Stimulated activated CD8-positive, alpha-beta memory T cell treated with anti-CD3 and anti-CD28 coated beads, Interleukin-4, amount 100 ng/mL, for 48 hours (primary cell): ENCODE data around the gene DGKQ.
"Not testable (repeated sequence)": the region's sequence is repeated elsewhere in the genome, so short reads cannot be mapped to it uniquely, and the experiment has no call there.

Source experiments
- DNase-seq: peaks from one replicate; pipeline ENCODE4 v3.0.0-alpha.2; 2020

DGKQ gene

DNA sequence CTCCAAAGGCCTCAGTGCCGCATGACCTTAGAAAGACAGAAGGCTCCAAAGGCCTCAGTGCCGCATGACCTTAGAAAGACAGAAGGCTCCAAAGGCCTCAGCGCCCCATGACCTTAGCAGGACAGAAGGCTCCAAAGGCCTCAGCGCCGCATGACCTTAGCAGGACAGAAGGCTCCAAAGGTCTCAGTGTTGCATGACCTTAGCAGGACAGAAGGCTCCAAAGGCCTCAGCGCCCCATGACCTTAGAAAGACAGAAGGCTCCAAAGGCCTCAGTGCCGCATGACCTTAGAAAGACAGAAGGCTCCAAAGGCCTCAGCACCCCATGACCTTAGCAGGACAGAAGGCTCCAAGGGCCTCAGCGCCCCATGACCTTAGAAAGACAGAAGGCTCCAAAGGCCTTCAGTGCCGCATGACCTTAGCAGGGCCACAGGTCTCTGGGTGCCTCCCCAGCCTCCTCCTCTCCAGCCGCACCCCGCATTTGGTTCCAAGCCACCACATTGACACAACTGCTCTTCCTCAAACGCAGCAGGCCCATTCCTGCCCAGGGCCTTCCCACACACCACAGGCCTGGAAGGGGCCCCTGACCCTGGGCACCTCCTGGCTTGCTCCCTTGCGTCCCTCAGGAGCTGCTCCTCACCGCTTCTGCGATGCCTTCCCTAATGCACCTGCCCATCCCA lies 54.2 kb downstream of the DGKQ start:
- DNase-seq: not testable (repeated sequence)

DNA sequence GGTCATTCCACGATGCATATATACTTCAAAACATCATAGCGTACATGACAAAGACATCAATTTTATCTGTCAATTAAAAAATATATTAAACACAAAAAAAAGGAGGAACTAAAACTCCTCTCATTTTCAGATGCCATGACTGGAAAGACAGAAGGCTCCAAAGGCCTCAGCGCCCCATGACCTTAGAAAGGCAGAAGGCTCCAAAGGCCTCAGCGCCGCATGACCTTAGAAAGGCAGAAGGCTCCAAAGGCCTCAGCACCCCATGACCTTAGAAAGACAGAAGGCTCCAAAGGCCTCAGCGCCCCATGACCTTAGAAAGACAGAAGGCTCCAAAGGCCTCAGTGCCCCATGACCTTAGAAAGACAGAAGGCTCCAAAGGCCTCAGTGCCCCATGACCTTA lies 54.8 kb downstream of the DGKQ start:
- DNase-seq: not testable (repeated sequence)

DNA sequence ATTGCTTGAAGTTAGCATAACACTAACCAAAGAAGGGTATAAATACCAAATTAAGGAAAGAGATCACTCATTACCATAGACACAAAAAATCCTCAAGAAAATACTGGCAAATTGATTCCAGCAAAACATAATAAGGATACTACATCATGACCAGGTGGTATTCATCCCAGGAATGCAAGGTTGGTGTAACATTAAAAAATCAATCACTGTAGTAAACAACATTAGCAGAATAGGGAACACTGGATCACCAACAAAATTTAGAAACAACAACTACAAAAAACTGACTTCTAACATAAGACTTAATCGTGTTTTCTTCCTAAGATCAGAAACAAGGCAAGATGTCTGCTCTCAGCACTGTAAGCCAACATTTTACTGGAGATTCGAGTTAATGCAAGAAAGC lies 55.4 kb downstream of the DGKQ start:
- no peak for DNase-seq

DNA sequence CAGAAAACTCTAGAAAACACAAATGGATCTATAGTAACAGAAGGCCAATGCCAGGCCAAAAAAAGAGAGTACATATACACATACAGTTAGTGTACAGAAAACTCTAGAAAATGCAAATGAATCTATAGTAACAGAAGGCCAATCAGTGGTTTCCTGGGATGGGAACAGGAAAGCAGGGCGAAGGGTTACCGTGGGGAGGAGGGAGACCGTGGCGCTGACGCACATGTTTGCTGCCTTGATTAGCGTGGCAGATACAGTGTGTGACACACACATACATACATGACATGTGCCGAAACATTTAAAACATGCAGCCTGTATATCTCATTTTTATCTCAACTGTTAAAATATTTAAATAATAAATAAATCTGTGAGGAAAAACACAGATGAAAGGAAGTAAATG lies 55.9 kb downstream of the DGKQ start:
- DNase-seq: no peak

DNA sequence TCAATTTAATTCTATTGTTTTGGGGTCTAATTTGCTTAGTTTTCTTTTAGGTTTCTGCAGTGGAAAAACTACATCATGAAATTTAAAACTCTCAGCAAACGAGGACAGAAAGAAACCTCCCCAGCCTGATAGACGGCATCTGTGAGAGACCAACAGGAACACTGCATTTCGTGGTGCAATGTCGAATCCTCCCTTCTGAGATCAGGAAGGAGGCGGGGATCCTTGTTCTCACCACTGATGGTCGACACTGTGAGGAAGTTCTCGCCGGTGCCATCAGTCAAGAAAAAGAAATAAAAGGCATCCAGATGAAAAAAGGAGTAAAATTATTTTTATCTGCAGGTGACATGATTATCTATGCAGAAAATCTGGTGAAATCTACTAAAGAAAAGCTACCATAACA lies 57.8 kb downstream of the DGKQ start:
- DNase-seq: no peak

DNA sequence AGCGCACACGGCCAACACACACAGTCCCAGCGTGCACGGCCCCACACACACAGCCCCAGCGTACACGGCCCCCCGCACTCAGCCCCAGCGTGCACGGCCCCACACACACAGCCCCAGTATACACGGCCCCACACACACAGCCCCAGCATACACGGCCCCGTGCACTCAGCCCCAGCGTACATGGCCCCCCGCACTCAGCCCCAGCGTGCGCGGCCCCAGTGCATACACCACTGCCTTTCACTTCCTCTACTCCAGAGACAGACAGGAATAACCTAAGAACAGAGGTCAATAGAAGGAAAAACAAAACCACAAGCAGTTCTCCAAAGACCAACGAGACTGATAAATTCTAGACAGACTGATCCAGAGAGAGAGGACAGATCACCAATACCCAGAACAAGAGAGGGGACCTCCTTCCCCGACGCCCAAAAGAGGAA lies 58.3 kb downstream of the DGKQ start:
- DNase-seq: no peak

DNA sequence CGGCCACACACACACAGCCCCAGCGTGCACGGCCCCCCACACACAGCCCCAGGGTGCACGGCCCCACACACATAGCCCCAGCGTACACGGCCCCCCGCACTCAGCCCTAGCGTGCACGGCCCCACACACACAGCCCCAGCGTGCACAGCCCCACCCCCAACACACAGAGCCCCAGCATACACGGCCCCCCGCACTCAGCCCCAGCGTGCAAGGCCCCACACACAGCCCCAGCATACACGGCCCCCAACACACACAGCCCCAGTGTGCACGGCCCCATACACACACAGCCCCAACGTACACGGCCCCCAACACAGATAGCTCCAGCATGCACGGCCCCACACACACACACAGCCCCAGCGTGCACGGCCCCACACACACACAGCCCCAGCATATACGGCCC lies 58.8 kb downstream of the DGKQ start:
- DNase-seq: no peak

DNA sequence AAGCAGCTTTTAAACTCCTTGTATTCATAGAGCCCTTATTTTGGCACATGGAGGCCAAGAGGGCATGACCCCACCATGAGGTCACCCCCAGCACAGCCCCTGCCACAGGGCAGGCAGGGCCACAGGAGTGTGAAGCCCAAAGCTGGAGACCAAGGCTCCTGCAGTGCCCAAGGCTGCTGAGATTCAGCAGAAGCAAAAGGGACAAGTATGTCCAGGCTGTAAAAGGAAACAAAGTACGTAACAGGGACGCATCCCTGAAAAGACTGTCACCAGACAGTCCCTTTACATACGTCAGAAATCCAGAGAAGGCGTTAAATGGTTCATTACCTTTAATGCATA lies 60.1 kb downstream of the DGKQ start:
- DNase-seq: no peak

DNA sequence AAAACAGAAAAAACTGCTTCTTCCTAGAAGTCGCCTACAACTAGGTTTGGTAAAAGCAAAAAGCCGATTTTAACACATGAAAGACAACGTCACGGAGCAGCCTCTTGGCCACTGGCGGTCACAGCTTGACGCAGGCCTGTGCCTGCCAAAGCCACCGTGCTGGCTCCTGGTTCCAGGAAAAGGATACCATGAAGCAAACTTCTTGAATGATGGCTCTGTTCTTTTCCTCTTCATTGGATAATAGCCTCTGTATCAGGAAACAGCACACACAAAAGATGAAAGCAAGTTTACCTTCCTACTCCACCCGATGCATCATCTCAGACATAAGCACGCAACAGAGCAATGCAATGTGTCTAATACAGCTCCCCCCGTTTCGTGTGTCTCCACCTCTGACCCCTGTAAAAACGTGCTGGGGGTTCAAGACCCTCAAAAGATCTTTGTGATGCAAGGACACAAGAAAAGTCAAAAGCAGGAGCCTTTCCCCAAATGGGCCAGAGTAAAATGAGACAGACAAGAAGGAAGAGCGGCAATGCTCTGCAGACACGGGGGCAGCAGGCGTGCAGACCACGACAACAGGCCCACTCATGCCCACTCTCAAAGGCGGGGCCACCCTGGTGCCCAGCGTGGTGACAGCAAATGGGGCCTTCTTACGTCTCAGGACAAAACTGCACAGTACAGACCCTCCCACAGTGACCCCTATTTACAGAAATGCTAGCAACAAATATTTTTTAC lies 60.7 kb downstream of the DGKQ start:
- DNase-seq: no peak

DNA sequence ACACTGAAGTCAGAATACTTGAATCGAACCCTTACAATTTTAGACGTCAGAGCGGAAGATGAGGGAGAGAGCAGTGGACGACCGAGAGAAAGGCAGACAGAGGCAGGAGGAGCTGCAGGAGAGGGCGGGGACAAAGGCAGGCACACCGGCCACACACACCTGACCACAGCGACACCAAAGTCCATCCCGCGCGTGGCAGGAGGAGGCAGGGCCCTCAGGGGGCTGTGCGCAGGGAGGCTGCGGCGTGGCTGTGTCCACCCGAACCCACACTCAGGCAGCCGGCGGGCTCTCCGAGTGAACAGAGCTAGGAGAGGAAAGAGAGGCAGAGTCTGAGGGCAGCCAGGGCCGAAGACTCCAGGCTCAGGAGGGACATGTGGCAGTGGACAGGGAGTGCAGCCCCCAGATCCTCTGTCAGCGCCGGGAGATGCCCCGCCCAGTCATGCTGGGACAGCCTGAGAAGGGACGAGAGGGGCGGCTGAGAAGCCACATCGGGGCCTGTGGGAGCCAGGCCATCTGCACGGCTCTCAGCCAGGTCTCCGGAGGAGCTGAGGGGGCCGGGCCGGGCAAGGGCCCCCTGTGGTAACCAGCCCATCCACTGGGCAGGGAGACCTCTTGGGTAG lies 61.4 kb downstream of the DGKQ start:
- DNase-seq: no peak

DNA sequence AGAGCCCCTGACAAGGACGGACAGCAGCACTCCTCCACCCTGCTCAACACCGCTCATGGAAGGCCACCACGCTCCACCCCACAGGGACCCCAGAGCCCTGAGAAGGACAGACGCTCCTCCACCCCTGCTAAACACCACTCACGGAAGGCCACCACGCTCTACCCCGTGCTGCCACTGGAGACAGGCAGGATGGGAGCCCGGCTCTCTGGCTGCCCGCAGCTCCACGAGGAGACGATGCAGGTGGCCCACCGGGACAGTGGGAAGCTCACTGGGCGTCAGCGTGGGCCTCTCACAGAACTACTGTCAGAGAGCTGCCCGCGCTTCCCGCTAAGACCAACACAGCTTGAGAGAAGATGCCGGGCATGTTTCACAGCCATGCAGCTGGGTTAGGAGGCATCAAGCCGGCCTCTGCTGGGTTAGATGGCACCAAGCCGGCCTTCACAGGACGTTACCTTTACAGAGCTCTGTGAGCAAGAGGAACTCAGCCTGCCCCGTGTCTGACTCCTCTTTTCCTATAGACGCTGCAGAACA lies 62.1 kb downstream of the DGKQ start:
- no peak for DNase-seq

DNA sequence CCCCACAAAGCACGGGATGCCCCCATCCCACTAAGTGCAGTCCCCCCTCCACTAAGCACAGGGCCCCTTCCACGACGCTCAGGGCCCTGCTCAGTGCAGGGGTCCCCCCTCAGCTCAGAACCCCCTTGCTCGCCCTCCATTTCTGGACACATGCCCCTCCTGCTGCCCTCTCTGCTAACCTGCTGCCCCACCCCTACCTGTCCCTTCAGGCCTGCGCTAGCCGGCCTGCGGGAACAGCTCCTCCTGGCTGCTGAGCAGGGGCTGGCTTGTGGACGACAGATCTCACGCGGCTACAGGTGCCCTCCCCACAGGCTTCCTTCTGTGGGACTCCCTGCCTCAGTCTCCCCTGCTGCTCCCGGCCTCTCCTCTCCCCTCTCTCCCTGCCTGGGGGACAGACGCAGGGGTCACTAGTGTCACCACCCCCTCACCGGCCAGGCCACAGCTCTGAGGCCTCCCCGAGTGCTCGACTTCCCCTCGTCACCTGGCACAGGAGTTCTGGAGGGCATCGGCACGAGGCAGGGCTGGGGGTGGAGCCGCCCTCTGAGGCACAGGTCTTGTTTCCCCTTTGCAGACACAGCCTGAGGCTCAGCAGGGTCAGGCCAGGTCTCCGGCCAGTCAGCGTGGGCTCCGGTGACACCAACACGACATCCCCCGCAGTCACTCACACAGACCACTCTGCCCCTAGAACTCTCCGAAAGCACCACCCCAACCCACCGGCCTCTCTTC lies 62.8 kb downstream of the DGKQ start:
- no peak for DNase-seq

DNA sequence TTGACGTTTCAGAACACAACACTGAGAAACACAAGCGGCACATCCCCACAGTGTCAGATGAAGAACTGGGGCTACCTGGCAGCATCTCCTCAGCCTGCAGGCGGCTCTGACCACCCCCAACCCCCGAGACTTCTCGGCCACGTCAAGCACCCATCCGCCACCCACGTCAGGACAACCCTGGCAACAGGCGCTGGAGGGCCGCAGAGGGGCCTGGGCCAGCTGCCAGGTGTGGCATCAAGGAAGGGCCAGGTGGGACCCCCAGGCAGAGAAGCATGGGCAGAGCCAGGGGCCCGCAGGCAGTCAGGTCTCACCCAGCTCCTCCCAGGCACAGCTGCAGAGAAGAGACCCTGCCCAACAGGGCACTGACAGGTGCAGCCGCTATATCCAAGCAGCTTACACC lies 63.5 kb downstream of the DGKQ start:
- DNase-seq: no peak

DNA sequence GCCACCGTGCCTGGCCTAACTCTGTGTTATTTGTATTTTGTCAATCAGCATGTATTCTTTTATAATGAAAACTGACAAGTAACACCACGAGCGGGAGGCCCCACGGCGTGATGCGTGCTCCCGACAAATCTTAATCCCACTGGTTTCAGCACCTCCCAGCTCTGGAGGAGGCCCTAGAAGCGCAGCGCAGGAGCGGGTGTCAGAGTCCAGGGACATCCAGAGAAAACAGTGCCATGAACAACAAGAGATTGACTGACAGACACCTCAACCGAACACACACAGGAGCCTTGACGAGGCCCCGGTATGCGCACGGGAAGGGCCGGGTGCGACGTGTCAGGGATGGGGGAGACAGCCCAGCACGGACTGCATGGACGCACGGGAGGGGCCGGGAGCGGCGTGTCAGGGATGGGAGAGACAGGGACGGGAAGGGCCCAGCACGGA lies 64.2 kb downstream of the DGKQ start:
- no peak for DNase-seq
